GM12874 (cell line): ENCODE data around the gene CLIP2.

Source experiments
- TF ChIP-seq, protein P1 (sequence below): IDR thresholded peaks from 2 replicates; pipeline ENCODE4 v1.5.1; 2011; ENCODE audit warnings: low read depth, mild to moderate bottlenecking, control low read depth, low read length, moderate library complexity; ENCODE audit not compliant: insufficient read depth

Gene CLIP2

DNA sequence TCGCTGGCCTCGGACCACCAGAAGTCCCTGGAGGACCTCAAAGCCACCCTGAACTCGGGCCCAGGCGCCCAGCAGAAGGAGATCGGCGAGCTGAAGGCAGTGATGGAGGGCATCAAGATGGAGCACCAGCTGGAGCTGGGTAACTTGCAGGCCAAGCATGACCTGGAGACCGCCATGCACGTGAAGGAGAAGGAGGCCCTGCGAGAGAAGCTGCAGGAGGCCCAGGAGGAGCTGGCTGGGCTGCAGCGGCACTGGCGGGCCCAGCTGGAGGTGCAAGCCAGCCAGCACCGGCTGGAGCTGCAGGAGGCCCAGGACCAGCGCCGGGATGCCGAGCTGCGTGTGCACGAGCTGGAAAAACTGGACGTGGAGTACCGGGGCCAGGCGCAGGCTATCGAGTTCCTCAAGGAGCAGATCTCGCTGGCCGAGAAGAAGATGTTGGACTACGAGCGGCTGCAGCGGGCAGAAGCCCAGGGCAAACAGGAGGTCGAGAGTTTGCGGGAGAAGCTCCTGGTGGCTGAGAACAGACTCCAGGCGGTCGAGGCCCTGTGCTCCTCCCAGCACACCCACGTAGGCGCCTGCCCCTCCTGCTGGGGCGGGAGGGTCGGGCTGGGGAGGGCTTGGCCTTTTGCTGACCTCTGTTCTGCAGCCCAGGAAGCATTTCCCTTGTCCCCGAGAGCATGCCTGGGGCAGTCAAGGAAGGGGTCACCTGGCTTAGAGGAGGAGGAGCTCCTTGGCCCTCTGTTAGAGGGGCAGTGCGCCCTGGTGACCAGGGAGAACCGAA lies 87.2 kb downstream of the CLIP2 start:
- TF ChIP-seq, protein P1, sequence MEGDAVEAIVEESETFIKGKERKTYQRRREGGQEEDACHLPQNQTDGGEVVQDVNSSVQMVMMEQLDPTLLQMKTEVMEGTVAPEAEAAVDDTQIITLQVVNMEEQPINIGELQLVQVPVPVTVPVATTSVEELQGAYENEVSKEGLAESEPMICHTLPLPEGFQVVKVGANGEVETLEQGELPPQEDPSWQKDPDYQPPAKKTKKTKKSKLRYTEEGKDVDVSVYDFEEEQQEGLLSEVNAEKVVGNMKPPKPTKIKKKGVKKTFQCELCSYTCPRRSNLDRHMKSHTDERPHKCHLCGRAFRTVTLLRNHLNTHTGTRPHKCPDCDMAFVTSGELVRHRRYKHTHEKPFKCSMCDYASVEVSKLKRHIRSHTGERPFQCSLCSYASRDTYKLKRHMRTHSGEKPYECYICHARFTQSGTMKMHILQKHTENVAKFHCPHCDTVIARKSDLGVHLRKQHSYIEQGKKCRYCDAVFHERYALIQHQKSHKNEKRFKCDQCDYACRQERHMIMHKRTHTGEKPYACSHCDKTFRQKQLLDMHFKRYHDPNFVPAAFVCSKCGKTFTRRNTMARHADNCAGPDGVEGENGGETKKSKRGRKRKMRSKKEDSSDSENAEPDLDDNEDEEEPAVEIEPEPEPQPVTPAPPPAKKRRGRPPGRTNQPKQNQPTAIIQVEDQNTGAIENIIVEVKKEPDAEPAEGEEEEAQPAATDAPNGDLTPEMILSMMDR, result no peak

DNA sequence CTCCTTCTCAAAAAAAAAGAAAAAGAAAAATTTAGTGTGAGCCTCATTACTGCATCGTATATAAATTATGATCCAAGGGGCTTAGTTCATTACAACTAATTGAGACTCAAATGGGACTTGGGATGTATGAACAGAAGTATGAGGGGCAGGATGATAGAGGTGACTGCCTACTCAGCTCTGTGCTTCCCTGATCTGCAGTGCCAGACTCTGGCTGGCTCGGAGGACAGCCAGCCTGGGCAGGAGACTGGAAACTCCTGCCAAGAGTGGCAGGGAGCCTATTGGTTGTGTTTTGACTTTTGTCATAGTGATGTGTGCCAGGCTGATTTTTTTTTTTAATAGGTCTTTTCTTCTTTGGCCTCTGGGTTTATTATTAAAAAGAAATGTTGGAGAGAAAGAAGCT lies 90.7 kb downstream of the CLIP2 start:
- TF ChIP-seq, protein P1, result no peak

DNA sequence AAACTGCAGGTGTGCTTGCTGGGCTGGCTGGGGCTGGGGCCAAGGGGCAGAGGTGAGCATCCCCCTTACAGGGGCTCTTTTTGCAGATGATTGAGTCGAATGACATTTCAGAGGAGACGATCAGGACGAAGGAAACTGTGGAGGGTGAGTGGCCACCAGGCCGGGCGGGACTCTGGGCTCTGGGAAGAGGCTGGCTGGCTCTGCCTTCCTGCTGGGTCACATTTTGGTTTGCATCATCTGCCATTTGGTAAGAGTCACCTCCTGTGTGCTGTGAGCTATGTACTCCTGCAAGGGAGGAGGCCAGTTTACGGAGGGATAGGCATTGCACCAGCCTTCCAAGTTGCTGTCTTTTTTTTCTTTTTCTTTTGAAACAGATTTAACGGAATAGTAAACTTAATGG lies 91.5 kb downstream of the CLIP2 start:
- TF ChIP-seq, protein P1, result no peak

DNA sequence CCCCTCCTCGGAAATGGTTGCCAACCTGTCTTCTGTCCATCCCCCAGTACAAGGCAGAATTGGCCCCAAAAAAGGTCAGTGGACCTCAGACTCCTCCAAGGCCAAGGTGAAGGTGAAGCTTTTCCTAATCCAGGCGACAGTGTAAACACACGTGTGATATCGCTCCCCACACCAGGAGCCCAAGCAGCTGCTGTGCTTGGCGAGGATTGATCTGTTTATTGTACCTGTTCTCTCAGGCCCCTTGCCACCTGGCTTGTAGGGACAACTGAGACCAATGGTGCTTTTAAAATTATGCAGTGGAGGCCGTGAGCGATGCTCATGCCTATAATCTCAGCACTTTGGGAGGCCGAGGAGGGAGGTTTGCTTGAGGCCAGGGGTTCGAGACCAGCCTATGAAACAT lies 98.4 kb downstream of the CLIP2 start:
- TF ChIP-seq, protein P1, result no peak

DNA sequence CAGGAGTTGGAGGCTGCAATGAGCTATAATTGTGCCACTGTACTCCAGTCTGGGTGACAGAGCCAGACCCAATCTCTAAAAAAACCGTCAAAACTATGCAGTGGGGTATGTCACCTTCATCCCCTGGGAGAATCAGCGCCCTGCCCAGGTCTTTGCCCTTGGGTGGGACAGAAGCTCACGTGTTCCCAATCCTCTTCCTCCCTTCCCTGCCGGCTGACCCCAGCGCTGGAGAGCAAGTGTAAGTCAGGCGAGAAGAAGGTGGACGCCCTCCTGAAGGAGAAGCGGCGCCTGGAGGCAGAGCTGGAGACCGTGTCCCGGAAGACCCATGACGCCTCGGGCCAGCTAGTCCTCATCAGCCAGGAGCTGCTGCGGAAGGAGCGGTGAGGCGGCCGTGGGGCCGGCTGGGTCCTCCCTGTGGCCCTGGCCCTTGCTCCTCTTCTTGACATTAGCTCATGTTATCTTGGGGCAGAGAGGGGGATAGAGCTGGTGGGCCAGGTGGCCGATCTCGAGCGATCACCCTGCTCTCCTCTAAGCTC lies 99.7 kb downstream of the CLIP2 start:
- TF ChIP-seq, protein P1, result no peak

DNA sequence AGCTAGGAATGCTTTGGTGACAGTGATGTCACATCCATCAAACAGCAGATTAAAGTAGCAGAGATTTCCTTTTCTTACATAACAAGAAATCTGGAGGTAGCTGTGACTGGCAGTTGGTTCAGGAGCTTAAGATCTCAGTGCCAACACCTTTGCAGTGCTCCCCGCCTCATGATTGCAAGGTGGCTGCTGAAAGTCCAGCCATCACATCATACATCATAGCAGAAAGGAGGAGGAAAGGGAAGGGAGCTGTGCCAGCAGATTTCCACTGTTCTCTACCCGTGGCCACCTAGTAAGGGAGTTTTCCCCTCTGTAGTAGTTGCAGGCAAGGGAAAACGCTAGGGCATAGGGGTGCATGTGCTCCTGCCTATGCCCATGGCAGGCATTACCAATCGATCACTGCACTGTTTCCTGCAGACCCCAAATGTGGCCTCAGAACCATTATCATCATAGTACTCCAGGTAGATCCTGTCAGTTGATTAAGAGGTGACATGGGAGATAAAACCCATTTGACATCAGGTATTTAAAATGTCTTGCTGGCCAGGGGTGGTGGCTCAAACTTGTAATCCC lies 106.6 kb downstream of the CLIP2 start:
- TF ChIP-seq, protein P1, result no peak

DNA sequence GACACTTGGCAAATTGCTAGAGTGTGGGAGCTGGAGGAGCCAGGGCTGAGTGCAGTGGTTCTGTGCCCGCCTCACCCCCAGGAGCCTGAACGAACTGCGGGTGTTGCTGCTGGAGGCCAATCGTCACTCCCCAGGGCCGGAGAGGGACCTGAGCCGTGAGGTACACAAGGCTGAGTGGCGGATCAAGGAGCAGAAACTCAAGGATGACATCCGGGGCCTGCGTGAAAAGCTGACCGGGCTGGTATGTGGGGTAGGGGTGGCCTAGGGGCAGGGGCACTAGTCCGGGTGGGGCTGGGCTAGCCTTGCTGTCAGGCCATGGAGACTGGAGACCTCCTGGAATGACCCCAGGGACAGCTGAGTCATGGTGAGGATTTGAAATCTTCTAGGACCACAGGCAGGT lies 107.8 kb downstream of the CLIP2 start:
- TF ChIP-seq, protein P1, result no peak
